BJ (cell line): ENCODE results near the gene PPP4R2. TPM values are rescaled to one million over a fixed set of nuclear protein-coding genes. Genes with fewer than 3 reads are reported as not detected.

Experiments
- CTCF ChIA-PET: fragments of 350-600 bp; formaldehyde crosslinking; extraction: SDS; loops from one replicate; lab custom pipeline; 2021; ENCODE audit warnings: antibody characterized with exemption, inconsistent platforms; lab: Yijun Ruan, JAX
- POLR2A ChIA-PET: fragments of 300-600 bp; sonication (Branson Sonifier 250); formaldehyde crosslinking; extraction: SDS; loops from one replicate; lab custom pipeline; 2021; ENCODE audit warnings: antibody characterized with exemption; lab: Charles Lee
- DNase-seq: peaks from one replicate; pipeline ENCODE4 v3.0.0-alpha.2; 2011; ENCODE audit warnings: low read depth
- H3K27me3 ChIP-seq: 2 replicates; pipeline ENCODE4 v1.6.0; 2011; ENCODE audit warnings: low read length; ENCODE audit not compliant: control insufficient read depth, insufficient read depth
- H3K36me3 ChIP-seq: 2 replicates; pipeline ENCODE4 v1.5.1; 2011; ENCODE audit warnings: low read length; ENCODE audit not compliant: control insufficient read depth, insufficient read depth
- H3K4me3 ChIP-seq: 2 replicates; pipeline ENCODE4 v1.5.1; 2011; ENCODE audit warnings: low read depth, mild to moderate bottlenecking, control low read depth, low read length
- polyA plus RNA-seq: library from polyadenylated mRNA; depleted of rRNA; stranded (reverse); fragments of >200 nt; gene quantifications from 2 replicates; pipeline ENCODE4 v1.2.3, GENCODE V29; 2011
- TF ChIP-seq, protein P1 (sequence below): IDR thresholded peaks from 2 replicates; pipeline ENCODE4 v1.5.1; 2011; ENCODE audit warnings: low read depth, mild to moderate bottlenecking, control low read depth, inconsistent platforms, low read length, moderate library complexity; ENCODE audit not compliant: insufficient read depth

Gene PPP4R2
- polyA plus RNA-seq, 1 experiment = 9.8 TPM

DNA sequence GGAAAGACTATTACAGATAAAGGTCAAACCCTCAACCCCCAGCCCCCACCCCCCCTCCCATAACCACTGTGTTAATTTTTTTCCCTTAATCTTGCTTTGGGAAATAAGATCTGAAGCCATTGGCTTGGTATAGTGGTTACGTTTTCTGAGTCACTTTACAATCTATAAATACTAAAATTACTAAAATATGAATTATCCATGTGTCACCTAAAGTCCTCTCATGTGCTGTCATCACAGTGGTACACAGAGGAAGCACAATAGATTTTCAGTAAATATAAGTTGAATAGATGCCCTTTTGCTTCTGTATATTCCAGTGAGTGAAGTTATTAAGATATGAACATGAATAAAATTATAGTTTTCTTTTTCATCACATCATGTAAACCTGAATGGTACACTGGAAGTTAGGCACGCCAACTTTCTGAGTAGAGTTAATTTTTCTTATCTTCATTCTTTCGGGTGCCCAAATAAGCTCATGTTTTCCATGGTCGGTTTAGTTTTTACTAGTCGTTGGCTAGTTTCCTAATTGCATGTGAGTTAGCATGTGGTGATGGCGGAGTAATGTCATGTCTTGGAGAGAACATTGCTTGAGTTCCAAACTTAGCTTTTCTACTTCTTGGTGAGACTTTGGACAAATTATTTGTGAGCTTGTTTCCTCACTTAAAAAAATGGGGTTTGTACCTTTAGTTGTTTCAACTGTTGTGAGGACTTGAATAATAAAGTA, 11.5 kb downstream of the PPP4R2 start:
- CTCF ChIA-PET = no interaction called here
- POLR2A ChIA-PET = no interaction called here
- DNase-seq = no peak

DNA sequence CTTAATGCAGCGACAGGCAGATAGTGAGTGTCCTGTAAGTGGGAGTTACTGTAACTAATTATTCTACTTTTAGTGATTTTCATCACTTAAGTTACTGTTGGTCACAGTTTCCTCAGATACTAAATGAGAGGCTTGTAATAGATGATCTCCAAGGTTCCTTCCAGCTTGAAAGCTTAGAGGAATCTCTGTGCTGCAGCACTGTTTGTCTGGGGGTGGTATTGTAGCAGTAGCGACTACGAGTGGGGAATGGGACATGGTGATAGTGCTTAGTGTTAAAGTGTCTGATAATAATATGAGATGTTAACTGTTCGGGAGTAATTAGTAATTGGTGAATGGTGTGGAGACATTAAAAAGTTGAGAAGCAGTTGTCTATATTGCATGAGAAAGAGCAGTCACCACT, 12.4 kb downstream of the PPP4R2 start:
- POLR2A ChIA-PET = no interaction called here
- TF ChIP-seq, protein P1, sequence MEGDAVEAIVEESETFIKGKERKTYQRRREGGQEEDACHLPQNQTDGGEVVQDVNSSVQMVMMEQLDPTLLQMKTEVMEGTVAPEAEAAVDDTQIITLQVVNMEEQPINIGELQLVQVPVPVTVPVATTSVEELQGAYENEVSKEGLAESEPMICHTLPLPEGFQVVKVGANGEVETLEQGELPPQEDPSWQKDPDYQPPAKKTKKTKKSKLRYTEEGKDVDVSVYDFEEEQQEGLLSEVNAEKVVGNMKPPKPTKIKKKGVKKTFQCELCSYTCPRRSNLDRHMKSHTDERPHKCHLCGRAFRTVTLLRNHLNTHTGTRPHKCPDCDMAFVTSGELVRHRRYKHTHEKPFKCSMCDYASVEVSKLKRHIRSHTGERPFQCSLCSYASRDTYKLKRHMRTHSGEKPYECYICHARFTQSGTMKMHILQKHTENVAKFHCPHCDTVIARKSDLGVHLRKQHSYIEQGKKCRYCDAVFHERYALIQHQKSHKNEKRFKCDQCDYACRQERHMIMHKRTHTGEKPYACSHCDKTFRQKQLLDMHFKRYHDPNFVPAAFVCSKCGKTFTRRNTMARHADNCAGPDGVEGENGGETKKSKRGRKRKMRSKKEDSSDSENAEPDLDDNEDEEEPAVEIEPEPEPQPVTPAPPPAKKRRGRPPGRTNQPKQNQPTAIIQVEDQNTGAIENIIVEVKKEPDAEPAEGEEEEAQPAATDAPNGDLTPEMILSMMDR = no peak
- Histone ChIP-seq H3K4me3 (no peak overlapping the region), H3K27me3 (no peaks in the 10 kb centered on the region), H3K36me3 (peaks cover 3% of the 10 kb centered on the region; the same call in 1 of the 2 replicates)
- no peak for DNase-seq
- CTCF ChIA-PET = no interaction called here

More for the DNA sequence above, 11.5 kb downstream of the PPP4R2 start:
- H3K36me3 ChIP-seq = peaks cover 3% of the 10 kb centered on the region; the same call in 1 of the 2 replicates
- no peak overlapping the region for H3K4me3 ChIP-seq
- TF ChIP-seq, protein P1 = no peak
- H3K27me3 ChIP-seq = no peaks in the 10 kb centered on the region

DNA sequence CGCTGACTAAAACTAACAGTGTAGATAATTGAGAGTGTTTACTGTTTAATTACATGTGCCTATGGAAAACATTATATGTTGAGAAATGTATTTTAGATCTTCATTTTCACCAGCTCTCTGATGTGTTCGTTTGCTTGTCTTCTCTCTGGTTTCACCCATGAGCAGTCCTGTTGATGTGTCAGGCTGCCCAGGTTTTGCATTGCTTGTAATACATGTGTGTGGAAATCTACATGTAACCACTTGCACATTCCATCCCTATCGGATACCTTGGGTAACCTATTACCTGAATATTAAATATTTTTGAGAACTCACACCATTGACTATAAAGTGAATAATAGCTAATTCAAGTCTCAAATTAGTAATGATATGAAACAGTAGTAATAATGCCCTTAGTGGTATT, 13.1 kb downstream of the PPP4R2 start:
- peaks cover 3% of the 10 kb centered on the region; the same call in 1 of the 2 replicates for H3K36me3 ChIP-seq
- H3K27me3 ChIP-seq = no peaks in the 10 kb centered on the region
- no peak for DNase-seq
- ChIA-PET CTCF (interaction anchor here (0.7 kb wide), 1 partner anchor 49 kb away, joined by 3 read pairs; no protein-coding TSS in a partner anchor), POLR2A (no interaction called here)
- TF ChIP-seq, protein P1 = no peak
- no peak overlapping the region for H3K4me3 ChIP-seq

DNA sequence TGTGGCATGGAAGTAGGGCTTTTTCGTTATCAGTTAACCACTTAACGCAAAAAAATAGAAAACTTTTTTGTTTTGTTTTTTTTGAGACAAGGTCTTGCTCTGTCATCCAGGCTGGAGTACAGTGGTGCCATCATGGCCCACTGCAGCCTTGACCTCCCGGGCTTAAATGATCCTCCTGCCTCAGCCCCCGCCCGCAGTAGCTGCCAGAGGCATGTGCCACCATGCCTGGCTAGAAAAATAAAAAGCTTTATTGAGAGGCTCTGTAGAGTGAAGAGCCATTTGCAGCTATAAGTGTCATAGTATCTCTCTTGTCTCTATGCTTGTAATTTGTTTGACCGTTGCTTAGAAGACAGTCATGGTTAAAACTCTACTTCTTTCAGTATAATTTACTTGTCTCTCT, 13.5 kb downstream of the PPP4R2 start:
- H3K36me3 ChIP-seq = peaks cover 3% of the 10 kb centered on the region; the same call in 1 of the 2 replicates
- TF ChIP-seq, protein P1 = no peak
- no peaks in the 10 kb centered on the region for H3K27me3 ChIP-seq
- POLR2A ChIA-PET = no interaction called here
- no peak for DNase-seq
- CTCF ChIA-PET = interaction anchor here (0.7 kb wide), 1 partner anchor 49 kb away, joined by 3 read pairs; no protein-coding TSS in a partner anchor
- no peak overlapping the region for H3K4me3 ChIP-seq

DNA sequence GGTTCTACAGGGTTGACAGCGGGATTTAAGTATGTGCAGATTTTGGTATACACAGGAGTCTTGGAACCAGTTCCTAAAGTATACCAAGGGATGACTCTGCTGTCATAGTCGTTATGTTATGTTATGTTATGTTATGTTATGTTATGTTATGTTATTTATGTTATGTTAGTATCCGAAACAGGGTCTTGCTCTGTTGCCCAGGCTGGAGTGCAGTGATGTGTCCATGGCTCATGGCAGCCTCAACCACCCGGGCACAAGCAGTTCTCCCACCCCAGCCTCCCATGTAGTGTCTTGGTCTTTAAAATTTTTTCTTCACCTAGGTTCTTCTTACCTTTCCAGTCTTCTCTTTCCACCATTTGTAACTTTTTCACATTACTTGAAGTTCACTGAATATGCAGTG, 21.7 kb downstream of the PPP4R2 start:
- no peak for DNase-seq
- CTCF ChIA-PET = no interaction called here

More for the DNA sequence above, 21.7 kb downstream of the PPP4R2 start:
- POLR2A ChIA-PET = no interaction called here
- no peak overlapping the region for H3K4me3 ChIP-seq
- TF ChIP-seq, protein P1 = no peak
- H3K36me3 ChIP-seq = no peaks in the 10 kb centered on the region
- H3K27me3 ChIP-seq = no peaks in the 10 kb centered on the region
